ENCODE measurements around the gene MRPL1.
"Not testable (repeated sequence)": the region's sequence is repeated elsewhere in the genome, so short reads cannot be mapped to it uniquely, and the experiment has no call there.

The MRPL1 gene

GRCh38 chr4:77913348-77913747 is 50.7 kb downstream of the MRPL1 start:
- no peak for DNase-seq (ENCODE audit: low read depth in 2 of 2)

- DNase-seq (ENCODE audit: low read depth in 2 of 2): no peak
Observed at GRCh38 chr4:77917075-77917474, 54.4 kb downstream of the MRPL1 start.

- no peak for DNase-seq (ENCODE audit: low read depth in 2 of 2)
Observed at GRCh38 chr4:77917601-77918000, 55.0 kb downstream of the MRPL1 start.

GRCh38 chr4:77920371-77920770 is 57.7 kb downstream of the MRPL1 start:
- DNase-seq (ENCODE audit: low read depth in 2 of 2): no peak

DNA sequence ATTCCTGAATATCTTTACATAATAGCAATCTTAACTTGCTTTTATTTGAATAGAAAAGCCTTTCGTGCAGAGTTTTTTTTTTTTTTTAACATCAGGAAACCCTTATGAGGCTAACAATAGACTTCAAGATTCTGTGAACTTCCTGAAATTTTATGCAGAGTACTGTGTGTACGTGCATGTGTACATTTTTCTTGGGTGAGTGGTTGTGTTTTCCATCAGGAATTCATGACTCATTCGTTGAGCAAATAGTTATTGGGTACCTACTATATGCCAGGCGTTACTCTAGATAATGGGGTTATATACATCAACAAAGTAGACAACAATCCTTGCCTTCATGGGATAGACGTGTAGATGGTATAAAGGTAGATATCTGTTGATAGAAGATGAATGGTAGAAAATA is 59.1 kb downstream of the MRPL1 start:
- DNase-seq (ENCODE audit: low read depth in 2 of 2): no peak

DNA sequence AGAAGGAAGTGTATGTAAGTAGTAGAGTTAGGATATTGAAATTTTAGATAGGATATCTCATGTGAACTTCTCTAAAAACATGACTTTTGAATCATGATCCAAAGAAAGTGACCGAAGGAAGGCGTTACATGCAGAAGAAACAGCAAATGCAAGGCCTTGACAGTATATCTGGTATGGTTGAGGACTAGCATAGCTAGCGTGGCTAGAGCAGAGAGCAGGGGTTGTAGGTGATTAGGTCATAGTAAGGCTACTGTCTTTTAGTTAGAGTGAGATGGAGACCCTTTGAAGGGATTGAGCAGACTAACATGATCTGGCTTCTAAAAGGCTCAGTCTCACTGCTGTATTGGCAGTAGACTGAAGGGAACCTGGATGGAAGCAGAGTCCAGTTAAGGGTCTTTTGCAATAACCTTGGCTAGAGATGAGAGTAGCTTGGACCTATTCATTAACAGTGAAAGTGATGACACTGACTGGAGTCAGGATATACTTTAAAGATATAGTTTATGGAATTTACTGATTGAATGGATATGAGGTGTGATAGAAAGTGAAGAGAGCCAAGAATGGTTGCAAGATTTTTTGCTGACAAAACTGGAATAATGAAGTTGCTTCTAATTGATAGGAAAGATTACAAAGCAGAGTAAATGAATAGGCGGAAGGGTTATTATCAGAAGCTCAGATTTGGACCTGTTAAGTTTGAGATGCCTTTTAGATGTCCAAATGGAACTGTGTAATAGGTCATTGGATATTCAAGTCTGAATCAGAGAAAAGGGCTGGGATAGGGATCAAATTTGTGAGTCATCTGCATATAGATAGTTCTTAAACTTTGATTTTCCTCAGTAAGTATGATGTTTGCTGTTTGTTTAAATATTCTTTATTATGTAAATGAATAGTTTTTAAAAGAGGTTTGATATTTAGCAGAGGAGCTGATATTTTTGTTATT is 59.8 kb downstream of the MRPL1 start:
- no peak for DNase-seq (ENCODE audit: low read depth in 2 of 2)

GRCh38 chr4:77927991-77928925 is 65.6 kb downstream of the MRPL1 start:
- no peak for DNase-seq (ENCODE audit: low read depth in 2 of 2)

GRCh38 chr4:77930154-77930639 is 67.6 kb downstream of the MRPL1 start:
- DNase-seq (ENCODE audit: low read depth in 2 of 2): no peak

DNA sequence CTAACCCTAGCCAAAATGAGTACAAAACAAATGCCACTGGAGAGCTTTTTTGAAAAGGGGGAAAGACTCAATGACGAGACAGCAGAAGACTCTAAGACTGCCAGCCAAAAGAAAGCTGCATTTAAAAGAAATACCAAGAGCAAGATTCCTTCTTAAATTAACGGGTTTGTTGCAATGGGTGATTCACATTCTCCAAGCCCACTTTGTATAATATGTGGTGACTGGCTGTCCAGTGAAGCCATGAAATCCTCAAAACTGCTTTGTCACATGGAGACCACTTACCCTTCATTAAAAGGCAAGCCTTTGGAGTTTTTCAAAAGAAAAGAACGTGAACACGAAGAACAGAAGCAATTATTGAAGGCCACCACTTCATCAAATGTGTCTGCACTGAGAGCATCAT is 68.2 kb downstream of the MRPL1 start:
- DNase-seq (ENCODE audit: low read depth in 2 of 2): no peak

DNA sequence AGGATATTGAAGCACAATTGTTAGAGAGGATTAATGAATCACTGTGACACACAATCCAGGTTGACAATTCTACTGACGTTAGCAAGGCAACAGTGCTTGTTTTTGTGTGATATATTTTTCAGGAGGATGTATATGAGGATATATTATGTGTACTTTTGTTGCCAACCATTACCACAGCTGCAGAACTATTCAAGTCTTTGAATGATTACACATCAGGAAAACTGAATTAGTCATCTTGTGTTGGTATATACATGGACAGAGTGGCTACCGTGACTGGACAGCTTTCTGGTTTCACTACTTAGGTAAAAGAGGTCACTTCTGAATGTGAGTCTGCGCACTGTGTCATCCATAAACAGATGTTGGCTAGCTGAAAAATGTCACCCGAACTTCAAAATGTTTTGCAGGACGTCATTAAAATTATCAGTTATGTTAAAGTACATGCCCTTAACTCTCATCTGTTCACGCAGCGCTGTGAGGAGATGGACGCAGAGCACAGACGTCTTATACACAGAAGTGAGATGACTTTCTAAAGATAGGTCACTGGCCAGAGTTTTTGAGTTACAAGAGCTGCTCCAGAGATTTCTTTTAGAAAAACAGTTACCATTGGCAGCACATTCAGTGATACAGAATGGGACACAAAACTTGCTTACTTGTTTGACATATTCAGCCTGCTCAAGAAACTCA is 69.0 kb downstream of the MRPL1 start:
- DNase-seq (ENCODE audit: low read depth in 2 of 2): no peak

- DNase-seq (ENCODE audit: low read depth in 2 of 2): no peak
Observed at GRCh38 chr4:77938560-77938959, 75.9 kb downstream of the MRPL1 start.

GRCh38 chr4:77945929-77946328 is 83.3 kb downstream of the MRPL1 start:
- not testable (repeated sequence) for DNase-seq (ENCODE audit: low read depth in 2 of 2)

DNA sequence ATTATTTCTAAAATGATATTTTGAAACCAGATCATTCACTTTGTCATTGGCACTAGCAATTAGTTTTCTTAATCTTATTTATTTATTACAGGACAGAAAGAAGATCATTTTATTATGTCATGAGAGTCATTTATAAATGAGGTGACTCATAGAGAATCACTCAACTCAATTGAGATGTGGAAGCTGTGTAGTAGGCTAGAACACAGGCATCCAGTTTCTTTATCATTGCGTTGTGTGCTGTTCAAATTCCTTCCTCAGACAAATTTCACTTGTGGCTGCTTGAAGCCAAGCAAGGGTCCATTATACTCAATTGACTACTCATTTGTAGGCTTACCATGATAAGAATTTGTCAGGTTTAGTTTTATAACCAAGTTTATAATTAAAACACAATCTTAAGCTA is 87.6 kb downstream of the MRPL1 start:
- DNase-seq (ENCODE audit: low read depth in 2 of 2): no peak

GRCh38 chr4:77952457-77952856 is 89.8 kb downstream of the MRPL1 start:
- no peak for DNase-seq (ENCODE audit: low read depth in 2 of 2)

DNA sequence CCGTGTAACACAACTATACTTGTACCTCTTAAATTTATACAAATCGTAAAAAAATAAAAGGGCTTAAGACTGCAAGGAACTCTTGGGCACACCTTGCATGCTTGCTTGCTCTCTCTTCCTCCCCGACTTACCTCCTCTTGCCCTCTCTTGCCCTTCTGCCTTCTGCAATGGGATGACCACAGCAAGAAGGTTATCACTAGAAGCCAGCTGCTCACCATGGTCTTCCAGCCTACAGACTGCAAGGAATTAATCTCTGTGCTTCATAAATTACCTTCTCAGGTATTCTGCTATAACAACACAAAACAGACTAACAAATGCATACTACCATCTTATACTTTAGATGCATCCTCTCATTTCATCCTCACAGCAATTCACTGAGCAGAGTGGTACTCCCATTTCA is 92.1 kb downstream of the MRPL1 start:
- DNase-seq (ENCODE audit: low read depth in 2 of 2): no peak

DNA sequence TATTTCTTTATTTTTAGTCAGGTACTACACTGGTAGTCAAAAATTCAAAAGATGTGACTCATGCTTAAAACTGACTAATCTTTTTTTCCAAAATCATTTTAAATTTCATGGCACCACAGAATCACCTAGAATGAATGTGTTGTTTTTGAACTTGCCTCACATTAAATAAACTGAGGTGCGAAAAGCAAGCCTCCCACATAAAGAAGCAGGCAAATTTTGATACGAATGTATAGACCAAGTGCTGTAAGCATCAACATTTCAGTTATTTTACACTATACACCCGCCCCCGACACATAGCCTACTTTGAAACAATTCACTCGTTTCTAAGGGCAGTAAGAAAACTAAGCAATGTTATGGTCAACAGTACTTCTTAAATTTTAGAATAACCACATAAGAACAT is 94.3 kb downstream of the MRPL1 start:
- DNase-seq (ENCODE audit: low read depth in 2 of 2): no peak

- DNase-seq (ENCODE audit: low read depth in 2 of 2): no peak
Observed at GRCh38 chr4:77958897-77959296, 96.3 kb downstream of the MRPL1 start.

- DNase-seq (ENCODE audit: low read depth in 2 of 2): no peak
Observed at GRCh38 chr4:77959566-77960338, 97.1 kb downstream of the MRPL1 start.

DNA sequence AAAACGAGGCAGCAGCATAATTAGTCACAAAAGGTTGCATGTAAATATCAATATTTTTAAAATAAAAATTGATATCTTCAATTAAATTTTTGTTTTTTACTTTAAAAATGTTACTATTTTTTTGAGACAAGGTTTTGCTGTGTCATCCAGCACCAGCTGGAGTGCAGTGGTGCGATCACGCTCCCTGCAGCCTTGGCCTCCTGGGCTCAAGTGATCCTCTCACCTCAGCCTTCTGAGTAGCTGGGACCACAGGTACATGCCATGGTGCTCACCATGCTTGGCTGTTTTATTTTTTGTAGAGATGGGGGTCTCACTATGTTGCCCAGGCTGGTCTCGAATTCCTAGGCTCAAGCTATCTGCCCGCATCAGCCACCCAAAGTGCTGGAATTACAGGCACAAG is 97.7 kb downstream of the MRPL1 start:
- DNase-seq (ENCODE audit: low read depth in 2 of 2): no peak

DNA sequence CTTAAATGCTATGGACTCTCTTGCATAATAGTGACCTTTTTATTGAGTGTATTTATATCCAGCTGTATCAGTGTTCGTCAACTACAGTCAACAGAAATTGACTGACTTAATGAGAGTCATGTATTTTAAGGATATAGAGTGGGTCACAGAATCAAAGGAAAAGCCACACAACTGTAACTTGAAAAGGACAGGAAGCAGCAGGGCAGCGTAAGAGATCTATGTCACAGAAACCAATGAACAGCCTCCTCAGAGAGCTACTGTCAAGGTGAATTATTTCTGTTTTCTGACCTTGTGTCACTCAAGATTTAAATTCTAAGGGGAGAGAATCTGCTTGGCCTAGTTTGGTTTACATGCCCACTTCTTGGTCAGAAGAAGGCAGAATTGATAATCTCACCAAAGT is 100.4 kb downstream of the MRPL1 start:
- DNase-seq (ENCODE audit: low read depth in 2 of 2): no peak

DNA sequence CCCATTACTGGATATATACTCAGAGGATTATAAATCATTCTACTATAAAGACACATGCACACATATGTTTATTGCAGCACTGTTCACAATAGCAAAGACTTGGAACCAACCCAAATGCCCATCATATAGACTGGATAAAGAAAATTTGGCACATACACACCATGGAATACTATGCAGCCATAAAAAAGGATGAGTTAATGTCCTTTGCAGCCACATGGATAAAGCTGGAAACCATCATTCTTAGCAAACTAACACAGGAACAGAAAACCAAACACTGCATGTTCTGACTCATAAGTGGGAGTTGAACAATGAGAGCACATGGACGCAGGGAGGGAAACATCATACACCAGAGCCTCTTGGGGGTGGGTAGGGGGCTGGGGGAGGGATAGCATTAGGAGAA is 111.0 kb downstream of the MRPL1 start:
- not testable (repeated sequence) for DNase-seq (ENCODE audit: low read depth in 2 of 2)

All from stimulated activated CD8-positive, alpha-beta memory T cell treated with anti-CD3 and anti-CD28 coated beads, Interleukin-15, amount 100 ng/mL, for 48 hours (primary cell).